ENCODE results near the gene CHSY1.

GRCh38 chr15:101148881-101149664 is 102.8 kb downstream of the CHSY1 start:
- no peak for TF ChIP-seq MXD3 (CRISPR knock-in tag; IDR thresholded peaks at IDR 0.05)
- TF ChIP-seq NCOA5 (CRISPR knock-in tag; IDR thresholded peaks at IDR 0.05), result no peak
- TF ChIP-seq SRF (IDR thresholded peaks at IDR 0.05; ENCODE audit: low read depth, low read length), result no peak
- TF ChIP-seq XRCC5 (optimal IDR thresholded peaks at IDR 0.05; ENCODE audit: low read length), result no peak

All from HepG2 (cell line).